ENCODE results near the gene F2RL1. TPM values are rescaled to one million over a fixed set of nuclear protein-coding genes. Genes with fewer than 3 reads are reported as not detected.
"Not testable (repeated sequence)": the region's sequence is repeated elsewhere in the genome, so short reads cannot be mapped to it uniquely, and the experiment has no call there.

F2RL1 gene
- total and polyA plus RNA-seq, 4 donors: 3.8 to 19.2 (median 5.4) TPM

- no peak overlapping the region for H3K9ac ChIP-seq (ENCODE audit: insufficient read depth in 1 of 2, low read length in 2 of 2)
- WGBS, 2 donors: 91% methylated on average over 4 of the region's 4 CpGs
- H3K4me3 ChIP-seq: no peak overlapping the region
- no peaks in the 10 kb centered on the region for H3K27me3 ChIP-seq (ENCODE audit: control insufficient read depth in 3 of 3, insufficient read depth in 3 of 3, low read length in 2 of 3)
- peaks cover 0 to 6% (median 0%) of the 10 kb centered on the region in 5 donors for H3K4me1 ChIP-seq (ENCODE audit: control insufficient read depth in 5 of 5, insufficient read depth in 5 of 5, low read length in 5 of 5)
- ATAC-seq (ENCODE audit: insufficient read depth, low FRiP score) (no peak), DNase-seq (no peak)
- no peak overlapping the region for H3K27ac ChIP-seq (ENCODE audit: low read depth in 1 of 2, low read length in 1 of 2)
- no peaks in the 10 kb centered on the region for H3K36me3 ChIP-seq (ENCODE audit: control insufficient read depth in 4 of 4, insufficient read depth in 4 of 4, low read length in 4 of 4)
- no peak for TF ChIP-seq CTCF (IDR thresholded peaks at IDR 0.05; ENCODE audit: control extremely low read depth, extremely low read depth)
- H3K9me3 ChIP-seq (ENCODE audit: control insufficient read depth in 4 of 4, insufficient read depth in 3 of 4, low read length in 3 of 4): no peaks in the 10 kb centered on the region
These were observed 9.7 kb upstream of the F2RL1 start for GRCh38 chr5:76809141-76809540.

GRCh38 chr5:76810236-76810635 is 8.6 kb upstream of the F2RL1 start:
- 92 to 95% methylated on average over 6 of the region's 6 CpGs for WGBS, 2 donors
- no peaks in the 10 kb centered on the region for H3K27me3 ChIP-seq (ENCODE audit: control insufficient read depth in 3 of 3, insufficient read depth in 3 of 3, low read length in 2 of 3)
- ATAC-seq (ENCODE audit: insufficient read depth, low FRiP score): no peak

GRCh38 chr5:76811214-76811613 is 7.6 kb upstream of the F2RL1 start:
- H3K27me3 ChIP-seq (ENCODE audit: control insufficient read depth in 3 of 3, insufficient read depth in 3 of 3, low read length in 2 of 3): no peaks in the 10 kb centered on the region
- no peak overlapping the region for H3K4me3 ChIP-seq
- DNase-seq (no peak), ATAC-seq (ENCODE audit: insufficient read depth, low FRiP score) (no peak)
- TF ChIP-seq CTCF (IDR thresholded peaks at IDR 0.05; ENCODE audit: control extremely low read depth, extremely low read depth): no peak
- H3K27ac ChIP-seq (ENCODE audit: low read depth in 1 of 2, low read length in 1 of 2): no peak overlapping the region
- H3K4me1 ChIP-seq (ENCODE audit: control insufficient read depth in 5 of 5, insufficient read depth in 5 of 5, low read length in 5 of 5): peaks cover 0 to 3% (median 0%) of the 10 kb centered on the region in 5 donors
- no peaks in the 10 kb centered on the region for H3K36me3 ChIP-seq (ENCODE audit: control insufficient read depth in 4 of 4, insufficient read depth in 4 of 4, low read length in 4 of 4)
- no peak overlapping the region for H3K9ac ChIP-seq (ENCODE audit: insufficient read depth in 1 of 2, low read length in 2 of 2)
- H3K9me3 ChIP-seq (ENCODE audit: control insufficient read depth in 4 of 4, insufficient read depth in 3 of 4, low read length in 3 of 4): no peaks in the 10 kb centered on the region
- WGBS, 2 donors: 90% methylated on average over 5 of the region's 5 CpGs

More at GRCh38 chr5:76810236-76810635, 8.6 kb upstream of the F2RL1 start:
- no peak overlapping the region for H3K27ac ChIP-seq (ENCODE audit: low read depth in 1 of 2, low read length in 1 of 2)
- peaks cover 0 to 6% (median 0%) of the 10 kb centered on the region in 5 donors for H3K4me1 ChIP-seq (ENCODE audit: control insufficient read depth in 5 of 5, insufficient read depth in 5 of 5, low read length in 5 of 5)
- H3K9ac ChIP-seq (ENCODE audit: insufficient read depth in 1 of 2, low read length in 2 of 2): no peak overlapping the region
- DNase-seq: no peak
- no peak overlapping the region for H3K4me3 ChIP-seq
- TF ChIP-seq CTCF (IDR thresholded peaks at IDR 0.05; ENCODE audit: control extremely low read depth, extremely low read depth): no peak
- no peaks in the 10 kb centered on the region for H3K9me3 ChIP-seq (ENCODE audit: control insufficient read depth in 4 of 4, insufficient read depth in 3 of 4, low read length in 3 of 4)
- no peaks in the 10 kb centered on the region for H3K36me3 ChIP-seq (ENCODE audit: control insufficient read depth in 4 of 4, insufficient read depth in 4 of 4, low read length in 4 of 4)

- H3K4me1 ChIP-seq (ENCODE audit: control insufficient read depth in 5 of 5, insufficient read depth in 5 of 5, low read length in 5 of 5); H3K9me3 ChIP-seq (ENCODE audit: control insufficient read depth in 4 of 4, insufficient read depth in 3 of 4, low read length in 3 of 4); H3K27ac ChIP-seq (ENCODE audit: low read depth in 1 of 2, low read length in 1 of 2); H3K36me3 ChIP-seq (ENCODE audit: control insufficient read depth in 4 of 4, insufficient read depth in 4 of 4, low read length in 4 of 4); DNase-seq; ATAC-seq (ENCODE audit: insufficient read depth, low FRiP score); H3K4me3 ChIP-seq; H3K27me3 ChIP-seq (ENCODE audit: control insufficient read depth in 3 of 3, insufficient read depth in 3 of 3, low read length in 2 of 3); H3K9ac ChIP-seq (ENCODE audit: insufficient read depth in 1 of 2, low read length in 2 of 2): not testable (repeated sequence)
- WGBS, 2 donors: 97% methylated on average over 27 to 32 of the region's 32 CpGs
These were observed 6.6 kb upstream of the F2RL1 start for GRCh38 chr5:76812209-76812608.
